Testis (tissue), 2 donors: ENCODE data around the gene VPS13C.

Experiments
- CTCF ChIP-seq, 3 experiments: fragments of 450-650 bp in 2 of 3; fragments of 200-600 bp in 1 of 3; sonication (generic) in 1 of 3; IDR thresholded peaks; one replicate each; pipeline ENCODE4 v1.5.1; 2016 to 2019; ENCODE audit warnings: antibody characterized with exemption in 3 of 3, mild to moderate bottlenecking in 2 of 3, moderate library complexity in 1 of 3
- POLR2A ChIP-seq: fragments of 450-650 bp; IDR thresholded peaks from one replicate; pipeline ENCODE4 v1.6.1; 2017; ENCODE audit warnings: antibody characterized with exemption, mild to moderate bottlenecking, moderate library complexity

- no peak for TF ChIP-seq CTCF (IDR thresholded peaks at IDR 0.05)
- TF ChIP-seq POLR2A, result no peak
Observed at GRCh38 chr15:62099094-62099601, 38.9 kb upstream of the VPS13C start.
